ENCODE results near the gene GALNT4.

GRCh38 chr12:89513544-89513943 is 11.1 kb downstream of the GALNT4 start:
- no peak for TF ChIP-seq CTCF (IDR thresholded peaks at IDR 0.05 in 2 of 3, conservative IDR thresholded peaks at IDR 0.05 in 1 of 3; ENCODE audit: insufficient read depth in 2 of 3, low read depth in 1 of 3, low read length in 3 of 3)
- TF ChIP-seq BRCA1 (IDR thresholded peaks at IDR 0.05) = no peak
- TF ChIP-seq BRCA1 (CRISPR knock-in tag; IDR thresholded peaks at IDR 0.05) = no peak
